Hippocampal formation (tissue), 2 donors: ENCODE results near the gene LRRC4C.

ENCODE experiments used
- DNase-seq, 2 donors: peaks; one replicate each; lab custom pipeline; 2025; lab: John Stamatoyannopoulos, UW

Gene LRRC4C

DNA sequence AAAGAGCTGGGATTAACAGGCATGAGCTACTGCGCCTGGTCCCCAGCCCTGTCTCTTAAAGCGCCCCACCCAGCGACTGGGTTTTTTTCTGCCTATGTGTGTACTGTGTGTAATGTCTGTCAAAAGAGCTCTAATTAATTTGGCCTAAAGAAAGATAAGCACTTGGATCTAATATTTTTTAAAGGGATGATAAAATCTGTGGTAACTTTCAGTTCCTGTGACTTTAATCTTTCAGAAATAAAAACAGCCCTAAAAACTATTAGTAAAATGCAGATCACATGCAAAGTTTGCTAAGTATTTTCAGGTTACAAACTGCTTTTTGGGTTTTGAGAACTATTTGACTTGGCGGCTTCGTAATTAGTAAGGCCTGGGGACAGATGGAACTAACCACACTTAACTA, 1358.7 kb downstream of the LRRC4C start:
- no peak for DNase-seq

DNA sequence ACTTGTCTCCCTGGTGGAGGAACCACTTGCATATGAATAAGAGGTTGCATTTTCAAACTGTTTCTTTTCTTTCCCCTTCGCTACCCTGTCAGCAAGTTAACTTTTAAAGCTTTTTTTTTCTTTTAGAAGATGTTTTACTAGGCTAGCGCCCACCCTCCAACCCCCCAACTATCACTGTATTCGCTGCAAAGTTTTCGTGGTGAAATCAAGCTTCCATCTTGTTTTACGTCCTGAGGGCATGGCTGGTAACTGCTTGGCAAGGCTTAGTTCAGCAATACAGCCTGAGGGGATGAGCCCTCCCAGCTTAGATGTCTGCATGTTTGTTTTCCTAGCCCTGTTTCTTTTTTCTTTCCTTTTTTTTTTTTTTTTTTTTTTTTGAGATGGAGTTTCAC, 1359.3 kb downstream of the LRRC4C start:
- no peak for DNase-seq

DNA sequence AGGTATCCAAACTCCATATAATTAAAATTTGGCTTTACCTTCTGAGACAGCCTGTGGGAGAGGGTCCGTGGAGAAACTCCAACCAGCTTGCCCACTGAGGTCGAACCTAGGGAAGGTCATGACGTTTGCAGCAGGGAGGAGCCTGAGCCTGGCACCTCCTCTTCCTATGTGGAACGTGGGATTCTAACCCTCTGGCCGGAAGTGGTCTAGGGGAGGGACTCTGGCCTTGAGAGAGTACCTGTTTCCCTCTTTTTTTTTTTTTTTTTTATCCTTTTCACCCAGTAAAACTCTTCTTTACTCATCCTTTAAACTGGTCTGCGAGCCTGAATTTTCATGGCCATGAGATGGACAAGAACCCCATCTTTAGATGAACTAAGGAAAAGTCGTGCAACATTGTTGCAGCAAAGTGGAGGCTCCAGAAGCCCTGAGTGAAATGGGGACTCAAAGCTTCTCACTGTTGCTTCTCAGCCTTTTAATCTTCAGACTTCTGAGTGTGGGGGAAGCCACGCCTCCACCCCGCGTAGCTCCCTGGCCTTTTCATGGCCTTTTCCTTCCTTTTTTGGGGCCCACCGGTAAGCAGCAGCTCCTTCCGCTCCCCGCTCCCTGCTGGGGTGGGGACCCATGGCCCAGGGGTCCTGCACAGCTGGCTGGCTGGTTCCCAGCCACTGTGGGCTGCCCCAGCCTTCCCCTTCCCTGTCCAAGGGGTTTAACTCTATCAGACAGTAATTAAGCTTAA, 1359.9 kb downstream of the LRRC4C start:
- no peak for DNase-seq

DNA sequence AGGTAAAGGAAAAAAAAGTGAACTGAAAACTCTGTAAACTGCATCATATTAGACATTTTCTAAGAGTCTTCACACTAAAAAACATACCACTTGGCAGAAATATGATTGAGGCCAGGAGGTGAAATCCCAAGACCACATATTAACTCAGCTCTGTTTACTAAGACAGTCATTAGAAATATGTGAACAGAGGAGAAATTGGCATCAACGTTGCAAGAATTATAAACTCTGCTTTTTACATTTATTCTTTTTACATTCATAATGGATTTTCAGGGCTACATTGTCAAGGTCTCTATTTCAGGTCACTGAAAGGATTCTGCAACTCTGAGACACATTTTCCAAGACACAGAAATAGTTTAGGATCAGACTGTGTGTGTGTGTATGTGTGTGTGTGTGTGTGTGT, 1364.0 kb downstream of the LRRC4C start:
- no peak for DNase-seq

DNA sequence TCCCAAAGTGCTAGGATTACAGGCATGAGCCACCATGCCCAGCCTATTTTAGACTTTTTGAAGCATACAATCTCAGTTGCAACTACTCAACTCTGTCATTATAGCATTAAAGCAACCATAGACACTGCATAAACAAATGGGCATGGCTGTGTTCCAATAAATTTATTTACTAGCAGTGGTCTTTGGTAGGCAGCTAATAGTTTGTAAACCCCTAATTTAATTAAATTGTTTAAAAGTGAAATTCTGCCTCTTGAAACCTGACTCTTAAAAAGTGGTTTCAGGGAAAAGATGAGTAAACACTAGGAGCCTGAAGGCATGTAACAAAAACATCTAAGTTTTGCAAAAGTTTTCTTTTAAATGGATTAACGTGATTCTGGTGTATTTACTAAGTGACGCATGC, 1364.5 kb downstream of the LRRC4C start:
- no peak for DNase-seq

DNA sequence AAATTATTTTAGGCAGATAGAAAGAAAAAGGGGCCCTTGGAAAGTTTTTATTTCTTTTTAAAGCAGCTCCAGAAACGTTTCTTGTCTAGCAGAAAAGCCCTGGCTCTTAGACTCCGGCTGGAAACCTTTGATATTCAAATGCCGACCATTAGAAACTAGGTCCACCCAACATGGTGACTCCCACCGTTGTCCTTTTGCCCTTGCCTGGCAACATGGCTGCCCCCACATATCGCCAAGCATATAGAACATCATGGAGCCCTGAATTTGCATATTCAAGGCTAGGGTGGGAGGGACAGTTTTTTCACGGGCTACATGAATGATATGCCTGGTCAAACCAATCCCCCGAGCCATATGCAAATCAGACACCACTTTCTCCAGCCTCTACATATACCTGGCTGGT, 1379.0 kb downstream of the LRRC4C start:
- DNase-seq, result no peak
